ENCODE results near the gene PRPF40B.

DNA sequence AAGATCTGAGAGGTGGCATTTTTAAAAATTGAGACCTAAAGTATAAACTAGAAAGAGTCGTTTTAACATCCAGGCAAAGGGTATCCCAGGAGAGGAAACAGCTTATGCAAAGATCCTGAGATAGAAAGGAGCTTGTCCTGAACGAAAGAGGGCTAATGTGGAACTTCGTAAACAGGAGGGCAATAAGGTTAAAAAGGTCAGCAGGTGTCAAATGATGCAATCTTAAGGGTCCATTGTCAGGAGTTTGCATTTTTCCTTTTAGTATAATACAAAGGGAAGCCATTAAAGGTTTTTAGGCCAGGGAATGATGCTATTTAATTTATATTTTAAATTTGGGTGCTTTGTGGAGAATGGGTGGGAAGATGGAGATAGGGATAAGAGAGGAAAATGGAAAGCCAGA lies 69.5 kb downstream of the PRPF40B start:
- TF ChIP-seq, protein P1, sequence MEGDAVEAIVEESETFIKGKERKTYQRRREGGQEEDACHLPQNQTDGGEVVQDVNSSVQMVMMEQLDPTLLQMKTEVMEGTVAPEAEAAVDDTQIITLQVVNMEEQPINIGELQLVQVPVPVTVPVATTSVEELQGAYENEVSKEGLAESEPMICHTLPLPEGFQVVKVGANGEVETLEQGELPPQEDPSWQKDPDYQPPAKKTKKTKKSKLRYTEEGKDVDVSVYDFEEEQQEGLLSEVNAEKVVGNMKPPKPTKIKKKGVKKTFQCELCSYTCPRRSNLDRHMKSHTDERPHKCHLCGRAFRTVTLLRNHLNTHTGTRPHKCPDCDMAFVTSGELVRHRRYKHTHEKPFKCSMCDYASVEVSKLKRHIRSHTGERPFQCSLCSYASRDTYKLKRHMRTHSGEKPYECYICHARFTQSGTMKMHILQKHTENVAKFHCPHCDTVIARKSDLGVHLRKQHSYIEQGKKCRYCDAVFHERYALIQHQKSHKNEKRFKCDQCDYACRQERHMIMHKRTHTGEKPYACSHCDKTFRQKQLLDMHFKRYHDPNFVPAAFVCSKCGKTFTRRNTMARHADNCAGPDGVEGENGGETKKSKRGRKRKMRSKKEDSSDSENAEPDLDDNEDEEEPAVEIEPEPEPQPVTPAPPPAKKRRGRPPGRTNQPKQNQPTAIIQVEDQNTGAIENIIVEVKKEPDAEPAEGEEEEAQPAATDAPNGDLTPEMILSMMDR (IDR thresholded peaks at IDR 0.05; ENCODE audit: insufficient read depth, low read length, poor library complexity, severe bottlenecking) = no peak
- TF ChIP-seq EZH2phosphoT487 (conservative IDR thresholded peaks at IDR 0.05; ENCODE audit: low read length) = no peak
